Ovary (tissue), 9 donors: ENCODE measurements around the gene NCEH1. TPM values are rescaled to one million over a fixed set of nuclear protein-coding genes. Genes with fewer than 3 reads are reported as not detected.
A peak's percentile ranks its signal among the peaks of the same experiment; 100 is the strongest.

ENCODE experiments used
- DNase-seq, 5 donors: peaks; one replicate each; pipeline ENCODE4 v3.0.0-alpha.2; 2019 to 2020
- H3K27ac ChIP-seq, 2 donors: fragments of 200-600 bp; one replicate each; pipeline versions ENCODE4 v1.5.1 to v1.8.0; 2019 to 2022
- H3K27me3 ChIP-seq: fragments of 200-600 bp; one replicate; pipeline ENCODE4 v1.8.0; 2022
- H3K36me3 ChIP-seq: fragments of 200-600 bp; sonication (generic); one replicate; pipeline ENCODE4 v1.5.1; 2019
- H3K4me1 ChIP-seq: one replicate; pipeline ENCODE4 v1.8.1; 2013; ENCODE audit warnings: mild to moderate bottlenecking, moderate library complexity; ENCODE audit not compliant: insufficient read depth
- H3K4me3 ChIP-seq: fragments of 200-600 bp; sonication (generic); one replicate; pipeline ENCODE4 v1.5.1; 2017
- H3K9me3 ChIP-seq, 2 donors: fragments of 200-600 bp in 1 of 2; sonication (generic) in 1 of 2; one replicate each; pipeline versions ENCODE4 v1.5.1 to v1.8.1; 2013 to 2019; ENCODE audit warnings: mild to moderate bottlenecking in 1 of 2, moderate library complexity in 1 of 2
- CTCF ChIP-seq, 3 donors: fragments of 450-650 bp in 2 of 3; fragments of 200-600 bp in 1 of 3; IDR thresholded peaks; one replicate each; pipeline versions ENCODE4 v1.5.1 to v1.8.0; 2016 to 2022; ENCODE audit warnings: antibody characterized with exemption in 3 of 3, mild to moderate bottlenecking in 1 of 3
- EP300 ChIP-seq: sonication (generic); formaldehyde crosslinking; IDR thresholded peaks from one replicate; pipeline ENCODE4 v1.6.1; 2017; ENCODE audit warnings: antibody characterized with exemption
- POLR2A ChIP-seq: fragments of 450-650 bp; IDR thresholded peaks from one replicate; pipeline ENCODE4 v1.6.1; 2017; ENCODE audit warnings: antibody characterized with exemption, mild to moderate bottlenecking, moderate library complexity
- WGBS, 3 donors: extraction: QIAGEN DNeasy Blood & Tissue Kit in 1 of 3; methylation state at CpG; one replicate each; pipeline versions ENCODE4 v1.1.5 to v1.1.7; 2013 to 2017; 5-methylcytosine and 5-hydroxymethylcytosine counted together
- intact Hi-C, 4 donors: fragments of 100-400 bp; cut with DNase I; formaldehyde crosslinking; loops; one replicate each; pipeline versions ENCODE4 v1.11.0 to v1.15.1; 2022 to 2023
- polyA plus RNA-seq, 2 donors: library from polyadenylated mRNA; stranded (reverse); fragments of 200-250 nt in 1 of 2; fragments of 350-450 nt in 1 of 2; fragmentation: Illumina TruSeq in 1 of 2; extraction: RNeasy Lipid Tissue Mini Kit (QIAGEN cat#74804) in 1 of 2; gene quantifications; one replicate each; pipeline ENCODE4 v1.2.3, GENCODE V29; 2013 to 2014
- total RNA-seq, 7 donors: library from RNA; depleted of rRNA in 2 of 7; stranded (reverse); fragments of >200 nt in 2 of 7; fragmentation: NEBNext Ultra II Directional in 3 of 7; extraction: Animal tissue kit (Norgen Biotek cat#: 25700) in 3 of 7; gene quantifications; one replicate each; pipeline versions ENCODE4 v1.1.0 to v1.2.4, GENCODE V29; 2016 to 2023
- donor health status: DM: no; HTN: no; CAD: no; lungs with moderate emphysema.
- donor health status: DM: no; HTN: no; CAD: no.
- donor health status: Bipolar disorder and iron deficiency.
- donor health status: DM: yes; HTN: yes; CAD: no.
- donor health status: DM: no; HTN: no; CAD: no.
- donor health status: DM: yes; HTN: yes; CAD: no.

The NCEH1 gene
- total and polyA plus RNA-seq, 9 donors: 1.4 to 15.8 (median 4.5) TPM

DNA sequence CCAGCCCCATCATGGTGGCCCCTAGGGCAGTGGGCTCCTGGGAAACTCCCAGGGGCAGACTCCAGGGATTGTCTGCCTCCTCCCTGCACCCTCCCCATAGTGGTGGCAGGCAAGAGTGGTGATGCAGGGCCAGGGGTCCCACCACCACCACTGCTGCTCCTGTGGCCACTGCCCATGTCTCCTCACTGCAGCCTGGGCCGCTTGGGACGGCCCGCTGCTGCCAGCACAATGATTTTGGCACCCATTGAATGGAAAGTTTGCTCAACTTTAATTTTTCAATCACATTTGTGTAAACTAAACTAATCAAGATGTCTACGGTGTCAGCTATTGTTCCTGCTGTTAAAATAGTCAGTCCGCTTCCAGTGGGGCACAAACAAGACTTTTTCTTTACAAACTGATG lies 95.6 kb downstream of the NCEH1 start:
- H3K4me3 ChIP-seq: no peak overlapping the region
- 91 to 95% (median 94%) methylated on average over 5 of the region's 5 CpGs for WGBS, 3 donors
- H3K27me3 ChIP-seq: no peaks in the 10 kb centered on the region
- intact Hi-C loops: no loop called here
- no peak overlapping the region for H3K27ac ChIP-seq
- no peaks in the 10 kb centered on the region for H3K36me3 ChIP-seq
- H3K4me1 ChIP-seq: peaks cover 2% of the 10 kb centered on the region
- DNase-seq: no peak
- no peak for TF ChIP-seq EP300
- TF ChIP-seq CTCF (IDR thresholded peaks at IDR 0.05): no peak
- no peak for TF ChIP-seq POLR2A
- H3K9me3 ChIP-seq: no peaks in the 10 kb centered on the region

- no peak for DNase-seq
- intact Hi-C loops: no loop called here
- Histone ChIP-seq H3K27ac (no peak overlapping the region), H3K9me3 (no peaks in the 10 kb centered on the region), H3K4me1 (peaks cover 2% of the 10 kb centered on the region), H3K4me3 (no peak overlapping the region), H3K36me3 (no peaks in the 10 kb centered on the region), H3K27me3 (no peaks in the 10 kb centered on the region)
- 81 to 98% (median 96%) methylated on average over 4 to 7 of the region's 7 CpGs for WGBS, 3 donors
- no peak for TF ChIP-seq CTCF (IDR thresholded peaks at IDR 0.05)
- TF ChIP-seq POLR2A: no peak
- TF ChIP-seq EP300: no peak
These were observed 96.3 kb downstream of the NCEH1 start for GRCh38 chr3:172614340-172615274.

DNA sequence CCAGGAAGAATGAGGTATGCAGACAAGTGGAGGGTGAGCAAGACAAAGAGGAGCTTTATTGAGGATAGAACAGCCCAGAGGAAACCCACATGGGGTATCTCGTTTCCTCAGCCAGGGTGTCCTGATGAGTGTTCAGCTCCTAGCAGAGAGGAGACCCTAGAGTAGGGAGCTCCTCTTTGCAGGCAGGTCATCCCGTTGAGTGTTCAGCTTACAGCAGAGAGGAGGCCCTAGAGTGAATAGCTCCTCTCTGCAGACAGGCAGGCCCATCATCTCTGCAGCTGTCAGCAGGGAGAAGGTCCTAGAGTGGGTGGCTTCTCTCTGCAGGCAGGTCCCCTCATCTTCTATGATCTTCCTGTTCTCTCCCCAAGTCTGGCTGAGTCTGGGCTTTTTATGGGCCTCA lies 97.0 kb downstream of the NCEH1 start:
- DNase-seq: no peak
- no peaks in the 10 kb centered on the region for H3K36me3 ChIP-seq
- H3K27ac ChIP-seq: no peak overlapping the region
- intact Hi-C loops: no loop called here
- no peak overlapping the region for H3K4me3 ChIP-seq
- no peaks in the 10 kb centered on the region for H3K9me3 ChIP-seq
- TF ChIP-seq POLR2A: no peak
- TF ChIP-seq CTCF (IDR thresholded peaks at IDR 0.05): no peak
- no peak for TF ChIP-seq EP300
- H3K27me3 ChIP-seq: no peaks in the 10 kb centered on the region
- WGBS, 3 donors: 91 to 96% (median 96%) methylated on average over 2 of the region's 2 CpGs
- H3K4me1 ChIP-seq: peaks cover 2% of the 10 kb centered on the region

DNA sequence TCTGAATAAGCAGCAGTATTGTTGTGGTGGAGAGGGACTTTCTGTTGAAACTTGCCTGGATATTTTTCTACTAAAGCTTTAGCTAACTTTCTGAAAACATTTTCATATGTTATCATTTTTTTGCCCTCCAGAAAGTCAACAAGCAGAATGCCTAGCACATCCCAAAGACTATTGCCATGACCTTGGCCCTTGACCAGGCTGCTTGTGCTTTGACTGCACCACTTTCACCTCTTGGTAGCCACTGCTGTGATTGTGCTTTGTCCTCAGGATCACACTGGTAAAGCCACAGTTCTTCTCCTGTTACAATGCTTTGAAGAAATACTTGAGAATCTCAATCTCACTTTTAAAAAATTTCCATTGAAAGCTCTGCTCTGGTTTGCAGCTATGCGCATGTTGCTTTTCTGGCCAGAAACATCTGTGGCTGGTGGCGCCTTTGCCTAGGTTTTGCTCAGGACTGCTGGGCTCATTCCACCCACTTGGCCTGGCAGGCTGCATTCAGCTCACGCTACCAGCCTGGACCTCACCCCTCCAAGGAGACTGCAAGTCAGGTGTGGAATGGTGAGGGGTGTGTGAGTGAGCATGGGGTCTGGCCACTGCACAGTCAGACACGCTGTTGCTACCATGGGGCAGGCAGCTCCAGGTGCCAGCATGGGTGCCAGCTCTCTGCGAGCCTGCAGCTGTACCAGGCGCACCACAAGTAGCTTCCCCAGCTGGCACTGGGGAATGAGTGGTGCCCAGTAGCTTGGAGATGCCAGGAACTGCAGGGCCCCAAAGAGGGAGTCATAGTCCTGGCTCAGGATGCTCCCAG lies 97.8 kb downstream of the NCEH1 start:
- Histone ChIP-seq H3K4me1 (peaks cover 2% of the 10 kb centered on the region), H3K27ac (peak overlapping the region in 1 of 2 donors; percentile 36), H3K27me3 (no peaks in the 10 kb centered on the region), H3K9me3 (no peaks in the 10 kb centered on the region), H3K36me3 (no peaks in the 10 kb centered on the region), H3K4me3 (no peak overlapping the region)
- DNase-seq: peak in 3 of 5 donors; percentile 52 to 64 (median 58)
- intact Hi-C loops: no loop called here
- no peak for TF ChIP-seq CTCF (IDR thresholded peaks at IDR 0.05)
- no peak for TF ChIP-seq EP300
- no peak for TF ChIP-seq POLR2A
- WGBS, 3 donors: 79 to 83% (median 81%) methylated on average over 6 of the region's 6 CpGs
